Effector CD8-positive, alpha-beta T cell (primary cell): Measurements from ENCODE around the gene DCDC2.
"Not testable (repeated sequence)": the region's sequence is repeated elsewhere in the genome, so short reads cannot be mapped to it uniquely, and the experiment has no call there.

Experiments
- DNase-seq: peaks from one replicate; lab custom pipeline; 2025; lab: John Stamatoyannopoulos, UW

Gene DCDC2

GRCh38 chr6:24147511-24148153 lies 210.2 kb downstream of the DCDC2 start:
- no peak for DNase-seq

- DNase-seq = no peak
These were observed 211.0 kb downstream of the DCDC2 start for GRCh38 chr6:24146871-24147270.

GRCh38 chr6:24145690-24146131 lies 212.1 kb downstream of the DCDC2 start:
- DNase-seq = no peak

- DNase-seq = not testable (repeated sequence)
These were observed 215.1 kb downstream of the DCDC2 start for GRCh38 chr6:24142733-24143132.

- DNase-seq = no peak
These were observed 217.3 kb downstream of the DCDC2 start for GRCh38 chr6:24140591-24140990.

GRCh38 chr6:24139639-24140038 lies 218.2 kb downstream of the DCDC2 start:
- DNase-seq = no peak

- no peak for DNase-seq
These were observed 218.8 kb downstream of the DCDC2 start for GRCh38 chr6:24139080-24139479.

- DNase-seq = no peak
These were observed 226.1 kb downstream of the DCDC2 start for GRCh38 chr6:24131751-24132150.

- no peak for DNase-seq
These were observed 230.5 kb downstream of the DCDC2 start for GRCh38 chr6:24127316-24127715.

- DNase-seq = no peak
These were observed 231.2 kb downstream of the DCDC2 start for GRCh38 chr6:24126586-24127192.

GRCh38 chr6:24125980-24126379 lies 231.9 kb downstream of the DCDC2 start, which contains the start of gene NRSN1:
Gene NRSN1 (plus strand): TSS chr6:24126215. CDS start chr6:24134328, 8,113 bp downstream.
- DNase-seq = no peak

GRCh38 chr6:24122139-24122538 lies 235.7 kb downstream of the DCDC2 start:
- no peak for DNase-seq
